Ascending aorta (tissue), 2 donors: ENCODE data around the gene SPEF1. TPM values are rescaled to one million over a fixed set of nuclear protein-coding genes. Genes with fewer than 3 reads are reported as not detected.
A peak's percentile ranks its signal among the peaks of the same experiment; 100 is the strongest.

Experiments used
- DNase-seq, 2 donors: peaks; one replicate each; pipeline ENCODE4 v3.0.0-alpha.2; 2019; ENCODE audit warnings: low spot score in 2 of 2
- H3K27ac ChIP-seq, 2 donors: fragments of 200-600 bp; sonication (generic); one replicate each; pipeline ENCODE4 v1.5.1; 2016 to 2017; ENCODE audit warnings: mild to moderate bottlenecking in 1 of 2
- H3K27me3 ChIP-seq: fragments of 200-600 bp; sonication (generic); one replicate; pipeline ENCODE4 v1.5.1; 2017
- H3K36me3 ChIP-seq, 2 donors: fragments of 200-600 bp; sonication (generic); one replicate each; pipeline ENCODE4 v1.5.1; 2016
- H3K4me1 ChIP-seq, 2 donors: fragments of 200-600 bp; sonication (generic); one replicate each; pipeline ENCODE4 v1.5.1; 2016 to 2017; ENCODE audit warnings: mild to moderate bottlenecking in 1 of 2
- H3K4me3 ChIP-seq, 2 donors: fragments of 200-600 bp; sonication (generic); one replicate each; pipeline ENCODE4 v1.5.1; 2016 to 2017; ENCODE audit warnings: mild to moderate bottlenecking in 1 of 2
- H3K9me3 ChIP-seq, 2 donors: fragments of 200-600 bp; sonication (generic); one replicate each; pipeline ENCODE4 v1.5.1; 2016
- intact Hi-C: fragments of 100-400 bp; cut with DNase I; formaldehyde crosslinking; loops from one replicate; pipeline ENCODE4 v1.15.1; 2023
- total RNA-seq: library from RNA; depleted of rRNA; stranded (reverse); fragments of >200 nt; gene quantifications from one replicate; pipeline ENCODE4 v1.1.0, GENCODE V29; 2016
- TF ChIP-seq, protein P1 (sequence below), 3 experiments: fragments of 200-600 bp in 2 of 3; fragments of 450-650 bp in 1 of 3; sonication (generic) in 2 of 3; IDR thresholded peaks; one replicate each; pipeline ENCODE4 v1.5.1; 2016 to 2019; ENCODE audit warnings: antibody characterized with exemption in 3 of 3, mild to moderate bottlenecking in 1 of 3, moderate library complexity in 1 of 3

SPEF1 gene
- total RNA-seq, 1 donor from 2014 or later, result not detected

DNA sequence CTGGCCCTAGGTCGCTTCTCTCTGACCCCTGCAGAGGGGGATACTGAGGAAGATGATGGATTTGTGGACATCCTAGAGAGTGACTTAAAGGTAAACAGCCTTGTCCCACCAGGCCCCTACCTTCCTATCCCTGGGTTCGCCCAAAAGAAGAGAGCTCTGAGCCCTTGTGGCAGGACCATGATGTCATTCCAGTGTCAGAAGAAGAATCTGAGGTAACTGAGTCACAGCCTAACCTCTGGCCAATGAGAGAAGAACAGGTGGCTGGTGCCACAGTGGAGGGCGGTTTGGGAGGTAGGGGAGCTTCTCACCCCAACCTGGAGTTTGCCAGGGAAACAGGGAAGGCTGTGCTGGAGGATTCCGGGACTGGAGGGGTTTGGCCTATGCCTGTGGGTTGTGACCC lies 20.1 kb upstream of the SPEF1 start:
- H3K4me3 ChIP-seq, result no peak overlapping the region
- no peak overlapping the region for H3K27ac ChIP-seq
- peaks cover 14 to 24% of the 10 kb centered on the region in 2 donors for H3K4me1 ChIP-seq
- no peak for DNase-seq
- H3K9me3 ChIP-seq, result peaks cover 0 to 2% of the 10 kb centered on the region in 2 donors
- peaks cover 49 to 52% of the 10 kb centered on the region in 2 donors for H3K36me3 ChIP-seq
- H3K27me3 ChIP-seq, result no peaks in the 10 kb centered on the region
- intact Hi-C loops, result no loop called here
- TF ChIP-seq, protein P1, sequence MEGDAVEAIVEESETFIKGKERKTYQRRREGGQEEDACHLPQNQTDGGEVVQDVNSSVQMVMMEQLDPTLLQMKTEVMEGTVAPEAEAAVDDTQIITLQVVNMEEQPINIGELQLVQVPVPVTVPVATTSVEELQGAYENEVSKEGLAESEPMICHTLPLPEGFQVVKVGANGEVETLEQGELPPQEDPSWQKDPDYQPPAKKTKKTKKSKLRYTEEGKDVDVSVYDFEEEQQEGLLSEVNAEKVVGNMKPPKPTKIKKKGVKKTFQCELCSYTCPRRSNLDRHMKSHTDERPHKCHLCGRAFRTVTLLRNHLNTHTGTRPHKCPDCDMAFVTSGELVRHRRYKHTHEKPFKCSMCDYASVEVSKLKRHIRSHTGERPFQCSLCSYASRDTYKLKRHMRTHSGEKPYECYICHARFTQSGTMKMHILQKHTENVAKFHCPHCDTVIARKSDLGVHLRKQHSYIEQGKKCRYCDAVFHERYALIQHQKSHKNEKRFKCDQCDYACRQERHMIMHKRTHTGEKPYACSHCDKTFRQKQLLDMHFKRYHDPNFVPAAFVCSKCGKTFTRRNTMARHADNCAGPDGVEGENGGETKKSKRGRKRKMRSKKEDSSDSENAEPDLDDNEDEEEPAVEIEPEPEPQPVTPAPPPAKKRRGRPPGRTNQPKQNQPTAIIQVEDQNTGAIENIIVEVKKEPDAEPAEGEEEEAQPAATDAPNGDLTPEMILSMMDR (IDR thresholded peaks at IDR 0.05), result no peak

DNA sequence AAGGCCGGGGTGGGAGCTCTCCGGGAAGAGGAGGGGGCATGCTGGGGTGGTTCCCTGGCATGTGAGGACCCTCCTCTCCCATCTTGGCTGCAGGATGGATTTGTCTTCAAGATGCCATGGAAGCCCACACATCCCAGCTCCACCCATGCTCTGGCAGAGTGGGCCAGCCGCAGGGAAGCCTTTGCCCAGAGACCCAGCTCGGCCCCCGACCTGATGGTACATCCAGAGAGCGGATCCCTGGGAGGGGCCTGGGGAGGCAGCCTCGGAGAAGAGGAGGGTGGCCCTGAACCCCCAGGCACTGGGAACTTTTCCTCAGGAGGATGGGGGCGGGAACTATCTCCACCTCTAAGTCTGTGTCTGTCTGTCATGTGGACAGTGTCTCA lies 19.6 kb upstream of the SPEF1 start:
- peaks cover 14 to 20% of the 10 kb centered on the region in 2 donors for H3K4me1 ChIP-seq
- no peaks in the 10 kb centered on the region for H3K27me3 ChIP-seq
- no peak overlapping the region for H3K4me3 ChIP-seq
- peaks cover 49 to 52% of the 10 kb centered on the region in 2 donors for H3K36me3 ChIP-seq
- TF ChIP-seq, protein P1 (IDR thresholded peaks at IDR 0.05), result no peak
- no peak for DNase-seq
- H3K27ac ChIP-seq, result no peak overlapping the region
- intact Hi-C loops, result no loop called here
- no peaks in the 10 kb centered on the region for H3K9me3 ChIP-seq

DNA sequence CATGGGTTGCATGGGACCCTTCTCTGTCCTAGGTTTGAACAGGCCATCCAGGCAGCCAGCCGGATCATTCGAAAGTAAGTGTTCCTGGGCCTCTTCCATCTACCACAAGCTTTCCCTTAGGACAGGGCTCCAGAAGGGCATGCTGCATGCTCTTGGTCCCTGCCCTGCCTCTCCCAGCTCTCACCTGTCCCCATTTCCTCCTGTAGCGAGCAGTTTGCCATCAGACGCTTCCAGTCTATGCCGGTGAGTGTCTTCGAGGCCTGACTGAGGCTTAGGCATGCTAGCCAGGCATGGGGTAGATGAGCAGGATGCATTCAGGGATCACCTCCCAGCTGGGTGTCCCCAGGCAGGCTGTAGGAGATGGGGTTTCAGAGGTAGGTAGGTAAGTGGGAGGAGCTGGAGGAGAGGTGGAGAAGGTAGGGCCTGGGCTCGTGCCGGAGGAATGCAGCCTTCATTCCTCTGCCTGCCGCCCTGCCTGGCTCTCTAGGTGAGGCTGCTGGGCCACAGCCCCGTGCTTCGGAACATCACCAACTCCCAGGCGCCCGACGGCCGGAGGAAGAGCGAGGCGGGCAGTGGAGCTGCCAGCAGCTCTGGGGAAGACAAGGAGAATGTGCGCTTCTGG lies 19.1 kb upstream of the SPEF1 start:
- H3K36me3 ChIP-seq, result peaks cover 49 to 50% of the 10 kb centered on the region in 2 donors
- peak overlapping the region in 1 of 2 donors; percentile 23 for H3K27ac ChIP-seq
- peaks cover 14 to 18% of the 10 kb centered on the region in 2 donors for H3K4me1 ChIP-seq
- no peak for DNase-seq
- no peaks in the 10 kb centered on the region for H3K27me3 ChIP-seq
- intact Hi-C loops, result no loop called here
- no peaks in the 10 kb centered on the region for H3K9me3 ChIP-seq
- no peak overlapping the region for H3K4me3 ChIP-seq
- TF ChIP-seq, protein P1 (IDR thresholded peaks at IDR 0.05), result no peak

DNA sequence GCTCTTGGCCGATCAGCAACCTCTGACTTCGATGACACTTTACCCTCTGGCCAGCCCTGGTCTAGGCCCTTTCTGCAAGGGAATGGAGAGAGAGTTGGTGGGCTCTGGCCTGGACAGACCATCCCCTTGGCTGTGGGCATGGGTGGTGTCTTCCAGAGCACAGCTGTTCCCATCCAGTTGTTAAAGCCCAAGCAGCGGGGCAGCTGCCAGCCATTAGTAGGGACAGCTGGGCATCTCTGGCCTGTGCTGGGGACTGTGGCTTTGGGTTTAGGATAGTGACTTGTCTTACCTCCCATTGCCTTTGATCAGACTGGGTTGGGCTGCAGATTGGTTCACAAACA lies 17.6 kb upstream of the SPEF1 start:
- Histone ChIP-seq H3K4me1 (peaks cover 14 to 27% of the 10 kb centered on the region in 2 donors), H3K27ac (peak overlapping the region in 1 of 2 donors; percentile 30), H3K27me3 (no peaks in the 10 kb centered on the region), H3K9me3 (no peaks in the 10 kb centered on the region), H3K36me3 (peaks cover 36 to 38% of the 10 kb centered on the region in 2 donors), H3K4me3 (no peak overlapping the region)
- DNase-seq, result no peak
- intact Hi-C loops, result no loop called here
- TF ChIP-seq, protein P1 (IDR thresholded peaks at IDR 0.05), result no peak

DNA sequence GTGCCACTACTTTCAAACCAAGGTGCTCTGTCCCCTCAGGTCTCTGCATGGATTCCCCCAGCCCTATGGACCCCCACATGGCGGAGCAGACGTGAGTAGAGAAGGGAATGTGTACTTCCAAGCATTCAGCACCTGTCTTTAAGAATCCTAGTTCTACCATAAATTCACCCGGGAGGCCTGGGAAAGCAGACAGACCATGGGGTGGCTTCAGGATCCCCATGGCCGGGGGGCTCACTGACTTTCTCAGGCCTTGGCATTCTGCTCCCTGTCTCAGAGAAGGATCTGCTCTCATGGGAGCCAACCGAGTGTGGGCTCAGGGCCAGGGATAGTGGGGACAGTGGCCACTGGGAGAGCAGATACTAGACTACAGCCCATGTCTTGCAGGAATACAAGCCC lies 17.1 kb upstream of the SPEF1 start:
- Histone ChIP-seq H3K4me3 (no peak overlapping the region), H3K36me3 (peaks cover 31 to 33% of the 10 kb centered on the region in 2 donors), H3K27ac (peak overlapping the region in 1 of 2 donors; percentile 30), H3K4me1 (peaks cover 14 to 27% of the 10 kb centered on the region in 2 donors), H3K9me3 (no peaks in the 10 kb centered on the region), H3K27me3 (no peaks in the 10 kb centered on the region)
- TF ChIP-seq, protein P1 (IDR thresholded peaks at IDR 0.05), result no peak
- intact Hi-C loops, result no loop called here
- no peak for DNase-seq
